ENCODE measurements around the gene SEPTIN1.
A peak's percentile ranks its signal among the peaks of the same experiment; 100 is the strongest.
"Not testable (repeated sequence)": the region's sequence is repeated elsewhere in the genome, so short reads cannot be mapped to it uniquely, and the experiment has no call there.

The SEPTIN1 gene

DNA sequence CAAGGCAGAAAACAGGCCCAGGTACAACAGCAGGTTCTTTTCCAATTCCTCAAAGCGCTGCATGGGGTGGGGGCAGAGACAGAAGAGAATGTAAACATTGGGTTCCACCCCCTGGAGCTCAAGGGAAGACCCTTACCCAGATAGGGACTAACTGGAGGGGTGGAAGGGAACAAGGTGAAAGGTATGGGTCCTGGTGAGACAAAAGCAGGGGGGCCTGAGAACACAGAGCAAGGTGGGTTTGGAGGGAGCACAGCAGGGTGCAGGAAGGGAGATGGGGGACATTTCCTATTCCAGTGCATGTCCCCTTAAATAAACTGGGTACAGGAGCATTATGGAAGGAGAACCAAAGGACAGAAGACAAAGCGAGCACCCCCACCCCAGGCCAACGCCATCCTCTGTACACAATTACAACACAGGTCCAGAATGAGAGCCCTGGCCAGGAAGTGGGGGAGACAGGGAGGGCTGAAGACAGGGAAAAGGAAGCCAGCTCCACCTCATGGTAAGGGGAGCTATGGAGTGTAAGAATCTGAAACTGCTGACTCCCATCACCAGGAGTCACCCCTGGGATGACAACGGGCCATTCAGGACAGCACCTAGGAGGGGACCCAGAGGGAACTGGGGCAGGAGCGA is 25.2 kb downstream of the SEPTIN1 start:
- DNase-seq = no peak

DNA sequence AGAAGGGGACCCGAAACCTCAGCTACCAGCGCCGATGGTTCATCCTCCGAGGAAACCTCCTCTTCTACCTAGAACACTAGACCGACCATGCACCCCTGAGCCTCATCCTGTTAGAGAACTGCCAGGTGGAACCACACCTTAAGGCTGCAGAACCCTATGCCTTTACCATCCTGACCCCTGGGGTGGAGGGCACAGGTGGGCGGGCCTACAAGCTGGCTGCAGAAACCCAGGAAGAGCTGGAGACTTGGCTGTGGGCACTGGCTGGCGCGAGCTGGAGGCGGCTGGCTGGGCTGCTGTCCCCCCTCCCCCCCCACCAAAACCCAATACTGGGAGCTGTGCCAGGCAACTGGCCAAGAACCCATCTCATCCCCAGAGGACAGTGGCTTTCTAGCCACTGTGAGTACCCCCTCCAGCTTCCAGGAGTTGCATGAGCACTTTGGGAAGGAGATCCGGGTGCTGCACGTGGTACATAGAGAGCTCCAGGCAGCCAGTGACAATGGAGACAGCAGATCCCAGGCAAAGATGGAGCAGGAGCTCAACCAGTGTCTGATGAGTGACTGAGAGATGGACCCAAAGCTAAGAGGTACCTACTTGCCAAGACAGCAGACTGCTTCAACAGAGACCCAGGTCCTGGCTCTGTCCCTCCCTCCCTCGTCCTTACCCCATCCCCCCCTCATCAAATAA is 25.8 kb downstream of the SEPTIN1 start:
- no peak for DNase-seq

DNA sequence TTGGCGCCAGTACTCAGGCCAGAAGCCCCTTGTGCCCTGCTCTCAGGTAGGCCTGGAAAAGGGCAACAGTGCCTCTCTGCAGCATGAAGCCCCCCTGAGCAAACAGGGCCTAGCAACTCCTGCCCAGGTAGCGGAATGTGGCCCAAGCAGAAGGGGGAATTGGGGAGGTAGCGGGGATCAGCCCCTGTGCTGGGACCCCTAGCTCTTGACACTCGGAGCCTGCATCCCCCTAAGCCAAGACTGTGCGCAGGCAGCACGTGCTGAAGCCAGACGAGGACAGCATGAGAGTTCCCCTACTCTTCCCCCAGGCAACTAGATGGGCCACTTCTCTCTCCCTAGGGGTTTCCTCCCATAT is 26.4 kb downstream of the SEPTIN1 start:
- no peak for DNase-seq

DNA sequence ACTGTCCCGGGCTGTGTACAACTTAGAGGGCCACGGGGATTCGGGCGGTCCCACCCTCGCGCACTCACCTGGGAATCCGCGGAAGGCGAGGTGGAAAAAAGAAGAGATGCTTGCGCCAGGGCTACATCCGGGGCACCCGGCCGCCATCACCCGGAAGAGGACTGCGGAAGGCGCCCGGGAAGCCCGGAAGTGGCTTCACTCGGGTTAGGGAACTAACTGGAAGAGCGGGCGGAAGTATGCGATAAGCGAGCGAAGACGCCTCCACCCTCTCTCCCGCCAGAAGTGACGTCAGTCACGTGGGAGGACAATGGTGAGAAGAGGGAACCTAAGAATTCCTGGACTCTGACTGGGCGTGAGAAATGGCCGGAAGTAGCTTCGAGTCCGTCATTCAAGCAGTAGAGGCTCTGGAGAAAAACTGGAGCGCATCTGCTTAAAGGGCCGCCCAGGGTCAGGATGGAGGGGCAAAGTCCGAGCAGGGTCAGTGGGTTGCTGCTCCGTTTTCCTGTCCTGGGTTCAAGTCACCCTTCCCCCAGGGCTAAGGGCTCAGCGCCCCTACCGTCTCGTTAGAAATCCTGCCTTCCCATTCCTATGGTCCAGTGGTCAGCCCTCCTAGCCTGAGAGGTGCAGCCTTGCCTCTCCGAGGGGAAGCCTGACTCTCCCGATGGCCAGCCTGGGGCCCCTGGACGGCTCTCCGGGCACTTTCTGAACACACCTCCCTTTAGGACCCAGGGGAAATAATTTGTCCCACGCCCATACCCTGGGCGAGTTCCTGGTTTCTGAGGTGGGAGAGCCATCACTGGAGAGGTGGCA is 27.0 kb downstream of the SEPTIN1 start, which contains the start of gene CD2BP2:
Gene CD2BP2, minus strand, starts transcription at position 165 of the 810 bp plus-strand sequence. CDS start 627 bp downstream, outside the sequence.
- DNase-seq = peak; percentile 99

DNA sequence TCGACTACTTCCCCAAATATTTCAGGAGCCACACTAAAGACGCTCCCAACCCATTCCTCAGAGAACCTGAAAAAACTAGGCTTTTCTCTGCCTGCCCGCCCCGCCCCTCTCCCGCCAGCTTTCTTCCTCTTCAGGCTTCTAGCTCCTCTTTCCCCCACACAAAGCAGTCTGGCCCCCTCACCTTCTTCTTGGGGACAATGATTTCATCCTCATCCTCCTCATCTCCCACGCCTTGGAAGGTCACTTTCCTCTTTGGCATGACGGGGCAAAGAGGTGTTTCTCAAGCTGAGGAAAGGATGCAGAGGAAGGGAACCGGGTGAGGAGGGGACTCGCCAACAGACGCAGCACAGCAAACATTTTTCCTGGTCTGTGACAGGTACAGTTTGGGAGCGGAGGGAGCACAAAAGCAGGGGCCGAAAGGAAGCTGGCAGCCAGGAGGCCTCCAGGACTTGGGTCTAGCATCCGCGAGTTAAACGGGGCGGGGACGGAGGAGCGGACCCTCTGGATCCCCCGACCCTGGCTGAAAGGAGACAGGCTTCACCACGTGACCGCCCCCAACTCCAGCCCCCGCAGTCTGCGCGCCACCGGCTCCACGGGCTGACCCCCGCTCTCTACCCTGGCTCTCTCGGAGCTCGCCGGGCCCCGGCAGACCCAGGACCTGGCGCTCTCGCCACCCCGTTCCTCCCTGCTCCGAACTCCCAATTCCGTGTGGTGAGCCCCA is 27.8 kb downstream of the SEPTIN1 start:
- DNase-seq = no peak

DNA sequence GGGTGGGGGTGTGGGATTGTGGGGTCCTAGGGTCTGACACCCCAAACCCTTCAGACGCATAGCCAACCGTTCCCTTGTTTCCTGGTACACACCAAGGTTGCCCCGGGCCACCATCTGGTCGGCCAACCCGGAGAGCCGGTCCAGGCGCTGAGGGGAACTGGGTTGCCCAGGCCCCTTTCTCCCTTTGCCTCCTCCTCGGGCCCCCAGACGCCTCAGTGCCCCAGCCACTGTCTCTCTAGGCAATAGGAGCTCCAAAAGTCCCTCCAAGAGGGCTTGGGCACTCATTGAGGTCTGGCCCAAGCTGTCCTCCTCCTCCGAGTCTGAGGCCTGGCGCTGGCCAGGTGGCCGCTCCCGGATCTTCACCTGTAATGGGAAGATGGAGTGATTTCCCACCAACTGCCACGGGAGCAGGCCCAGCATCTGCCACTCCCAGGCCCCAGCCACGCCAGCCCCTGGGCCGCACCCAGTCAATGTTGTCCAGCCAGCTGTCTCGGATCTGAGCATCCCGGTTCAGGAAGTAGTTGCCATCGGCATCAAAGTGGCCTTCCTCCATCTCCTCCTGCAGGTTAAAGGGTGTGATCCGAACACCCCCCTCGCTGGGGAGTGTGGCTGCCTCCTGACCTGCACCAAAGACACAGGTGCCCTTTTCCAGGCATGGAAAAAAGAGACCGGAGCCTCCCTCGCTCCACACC is 28.8 kb downstream of the SEPTIN1 start:
- no peak for DNase-seq

DNA sequence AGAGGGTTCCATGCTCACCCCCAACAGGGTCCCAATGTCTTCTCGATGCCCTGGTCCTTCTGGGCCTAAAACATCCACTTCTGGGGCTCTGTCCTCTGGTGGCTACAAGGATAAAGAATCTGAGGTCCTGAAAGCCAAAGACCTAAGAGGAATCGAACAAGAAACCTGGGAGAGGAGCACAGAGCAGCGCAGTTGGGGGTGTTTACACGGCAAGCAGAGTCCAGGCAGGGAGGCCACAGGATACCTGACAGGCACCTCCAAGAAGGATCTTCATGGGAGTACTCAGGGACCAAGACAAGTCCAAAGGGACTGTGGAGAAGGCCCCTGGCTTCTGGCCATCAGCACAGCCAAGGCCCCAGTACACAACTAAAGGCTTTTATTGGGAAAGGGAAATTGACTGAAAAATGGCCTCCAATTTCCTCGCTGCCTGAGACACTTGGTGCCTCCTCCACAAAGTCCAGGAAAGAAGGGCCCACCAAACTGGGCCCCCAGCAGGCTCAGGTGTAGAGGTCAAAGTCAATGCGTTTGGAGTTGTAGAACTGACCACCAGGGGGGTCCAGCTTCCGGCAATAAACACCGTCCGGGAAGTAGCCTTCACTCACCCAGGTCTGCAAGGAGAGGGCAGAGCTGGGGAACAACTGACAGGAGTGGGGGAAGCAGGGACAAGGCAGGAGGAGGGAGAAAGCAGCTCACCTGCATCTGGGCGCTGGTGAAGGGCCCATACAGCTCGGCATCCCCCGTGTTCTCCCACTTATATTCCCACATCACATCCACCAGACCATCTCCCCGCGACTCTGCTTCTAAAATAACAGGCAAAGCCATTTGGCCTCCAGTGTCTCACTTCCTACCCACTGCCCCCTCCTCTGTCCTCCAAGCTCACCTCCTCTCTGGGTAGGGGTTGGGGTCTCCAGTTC is 29.6 kb downstream of the SEPTIN1 start:
- DNase-seq = no peak

DNA sequence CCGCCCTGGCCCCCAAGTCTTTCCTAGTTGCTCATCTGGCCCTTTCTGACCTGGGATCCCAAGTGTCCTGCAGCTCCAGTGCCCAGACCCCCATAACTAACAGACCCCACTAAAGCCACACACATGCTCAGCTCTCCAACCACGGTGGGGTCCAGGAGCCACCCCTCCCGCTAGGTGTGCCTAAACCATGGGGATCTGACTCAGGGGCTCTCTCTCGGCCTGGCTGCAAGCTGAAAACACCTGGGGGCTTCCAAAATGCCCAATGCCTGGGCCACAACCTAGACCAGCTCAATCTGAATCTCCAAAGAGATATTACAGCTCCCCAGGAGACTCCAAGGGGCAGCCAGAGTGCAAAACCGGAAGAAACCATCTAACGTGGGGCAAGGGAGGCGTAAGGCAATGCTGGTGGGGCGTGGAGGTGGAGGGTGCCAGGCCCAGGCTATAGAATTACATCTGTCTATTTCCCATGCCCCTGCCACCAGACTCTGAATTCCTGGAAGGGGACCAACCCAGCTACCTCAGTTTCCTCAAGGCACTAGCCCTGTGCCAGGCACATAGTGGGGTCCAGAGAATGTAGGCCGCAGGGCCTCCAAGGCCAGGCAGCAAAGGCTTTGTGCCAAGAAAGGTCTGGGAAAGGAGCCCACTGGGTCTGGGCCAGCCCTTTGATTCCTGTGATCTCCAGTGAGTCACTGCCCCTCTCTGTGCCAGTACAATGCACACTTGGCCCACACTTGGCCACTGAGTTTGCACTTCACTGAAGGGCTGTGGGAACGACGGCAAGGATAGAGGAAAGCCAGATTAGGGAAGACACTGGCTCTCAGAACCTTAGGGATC is 30.6 kb downstream of the SEPTIN1 start:
- no peak for DNase-seq

DNA sequence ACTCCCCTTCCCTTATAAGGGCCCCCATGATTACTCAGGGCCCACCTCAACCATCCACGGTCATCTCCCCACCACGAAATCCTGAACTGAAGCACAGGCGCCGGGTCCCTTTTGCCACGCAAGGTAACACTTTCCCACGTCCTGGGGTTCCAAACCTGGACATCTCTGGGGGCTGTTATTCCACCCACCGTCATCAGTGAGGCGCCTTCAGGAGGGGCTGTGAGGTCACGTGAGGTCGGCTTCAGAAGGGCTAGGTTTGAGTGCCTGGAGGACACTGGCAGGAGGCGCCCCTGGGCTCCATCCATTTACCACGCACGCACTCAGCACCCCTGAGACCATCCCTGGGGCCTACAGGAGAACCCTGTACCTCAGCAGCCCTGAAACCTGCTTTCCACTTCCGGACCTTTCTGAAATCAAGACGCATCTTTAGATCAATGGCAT is 31.3 kb downstream of the SEPTIN1 start:
- DNase-seq = no peak

DNA sequence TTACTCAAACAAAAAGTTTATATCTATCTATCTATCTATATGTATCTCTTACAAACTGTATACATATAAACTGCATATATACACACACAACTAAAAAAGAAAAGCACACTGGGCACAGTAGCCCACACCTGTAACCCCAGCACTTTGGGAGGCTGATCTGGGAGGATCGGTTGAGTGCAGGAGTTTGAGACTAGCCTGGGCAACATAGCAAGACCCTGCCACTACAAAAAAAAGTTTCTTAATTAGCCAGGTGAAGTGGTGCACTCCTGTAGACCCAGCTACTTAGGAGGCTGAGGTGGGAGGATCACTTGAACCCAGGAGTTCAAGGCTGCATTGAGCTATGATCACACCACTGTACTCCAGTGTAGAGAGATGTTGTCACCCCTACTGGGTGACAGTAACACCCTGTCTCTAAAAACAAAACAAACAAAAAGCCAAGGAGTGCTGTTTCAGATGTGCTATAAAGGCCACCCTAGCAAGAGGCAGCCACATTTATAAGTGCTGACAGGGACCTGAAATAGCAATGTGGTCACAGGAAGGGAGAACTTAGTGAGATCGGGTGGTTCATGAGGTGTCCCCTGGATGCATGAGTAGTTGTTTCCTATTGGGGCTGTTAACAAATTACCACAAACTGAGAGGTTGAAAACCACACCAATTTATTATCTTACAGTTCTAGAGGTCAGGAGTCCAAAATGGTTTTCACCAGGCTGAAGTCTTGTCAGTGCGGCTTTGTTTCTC is 32.1 kb downstream of the SEPTIN1 start:
- DNase-seq = no peak

DNA sequence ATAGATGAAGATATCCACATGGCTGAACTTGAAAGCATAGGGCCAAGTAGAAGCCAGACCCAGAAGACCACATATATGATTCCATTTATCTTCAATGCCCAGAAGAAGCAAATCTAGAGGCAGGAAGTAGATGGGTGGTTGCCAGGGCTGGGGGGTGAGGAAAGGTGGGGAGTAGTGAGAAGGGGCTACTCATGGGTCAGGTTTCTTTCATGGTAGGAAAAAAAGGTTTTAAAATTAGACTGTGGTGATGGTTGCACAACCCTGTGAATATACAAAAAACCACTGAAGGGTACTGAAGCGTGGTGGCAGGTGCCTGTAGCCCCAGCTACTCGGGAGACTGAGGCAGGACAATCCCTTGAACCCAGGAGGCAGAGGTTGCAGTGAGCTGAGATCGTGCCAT is 32.7 kb downstream of the SEPTIN1 start:
- no peak for DNase-seq

DNA sequence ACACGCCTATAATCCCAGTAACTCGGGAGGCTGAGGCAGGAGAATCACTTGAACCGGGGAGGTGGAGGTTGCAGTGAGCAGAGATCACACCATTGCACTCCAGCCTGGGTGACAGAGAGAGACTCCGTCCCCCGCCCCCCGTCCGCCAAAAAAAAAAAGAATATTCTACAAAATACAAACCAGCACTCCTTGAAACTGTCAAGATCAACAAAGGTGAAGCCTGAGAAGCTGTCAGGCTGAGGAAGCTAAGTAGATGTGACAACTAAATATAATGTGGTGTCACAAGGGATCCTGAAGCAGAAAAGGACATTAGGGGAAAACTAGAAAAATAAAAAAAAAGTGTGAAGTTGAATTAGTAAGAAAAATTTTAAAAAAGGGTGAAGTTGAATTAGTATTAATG is 33.4 kb downstream of the SEPTIN1 start:
- no peak for DNase-seq

DNA sequence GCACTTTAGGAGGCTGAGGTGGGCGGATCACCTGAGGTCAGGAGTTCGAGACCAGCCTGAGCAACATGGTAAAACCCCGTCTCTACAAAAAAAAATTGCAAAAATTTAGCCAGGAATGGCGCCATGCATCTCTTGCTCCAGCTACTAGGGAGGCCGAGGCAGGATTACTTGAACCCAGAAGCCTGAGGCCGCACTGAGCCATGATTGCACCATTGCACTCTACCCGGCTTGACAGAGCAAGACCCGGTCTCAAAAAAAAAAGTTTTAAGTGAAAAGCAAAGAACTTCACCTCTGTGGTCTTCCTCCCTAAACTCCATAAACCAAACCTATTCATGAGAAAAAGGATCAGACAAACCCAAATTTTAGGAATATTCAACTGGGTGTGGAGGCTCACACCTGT is 34.2 kb downstream of the SEPTIN1 start:
- DNase-seq = no peak

DNA sequence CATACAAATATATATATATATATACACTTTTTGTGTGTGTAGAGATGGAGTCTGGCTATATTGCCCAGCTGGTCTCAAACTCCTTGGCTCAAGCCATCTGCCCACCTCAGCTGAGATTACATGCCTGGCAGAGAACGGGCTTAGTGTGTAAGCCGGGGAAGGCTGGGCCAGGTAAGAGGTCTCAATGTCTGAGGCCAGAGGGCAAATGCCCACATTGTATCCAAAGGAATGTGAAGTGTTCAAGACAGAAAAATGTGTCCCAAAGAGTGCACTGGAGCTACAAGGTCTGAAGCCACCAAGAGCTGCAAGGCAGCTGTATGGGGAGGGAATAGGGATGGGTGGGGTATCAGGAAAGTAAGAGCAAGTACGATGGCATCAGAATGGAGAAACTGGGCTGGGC is 36.1 kb downstream of the SEPTIN1 start:
- DNase-seq = no peak

DNA sequence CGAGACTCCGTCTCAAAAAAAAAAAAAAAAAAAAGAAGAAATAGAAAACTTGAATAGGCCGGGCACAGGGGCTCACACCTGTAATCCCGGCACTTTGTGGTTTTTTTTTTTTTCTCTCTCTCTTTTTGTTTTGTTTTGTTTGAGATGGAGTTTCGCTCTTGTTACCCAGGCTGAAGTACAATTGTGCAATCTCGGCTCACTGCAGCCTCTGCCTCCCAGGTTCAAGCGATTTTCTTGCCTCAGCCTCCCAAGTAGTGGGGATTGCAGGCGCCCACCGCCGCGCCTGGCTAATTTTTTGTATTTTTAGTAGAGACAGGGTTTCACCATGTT is 38.9 kb downstream of the SEPTIN1 start:
- DNase-seq = not testable (repeated sequence)

DNA sequence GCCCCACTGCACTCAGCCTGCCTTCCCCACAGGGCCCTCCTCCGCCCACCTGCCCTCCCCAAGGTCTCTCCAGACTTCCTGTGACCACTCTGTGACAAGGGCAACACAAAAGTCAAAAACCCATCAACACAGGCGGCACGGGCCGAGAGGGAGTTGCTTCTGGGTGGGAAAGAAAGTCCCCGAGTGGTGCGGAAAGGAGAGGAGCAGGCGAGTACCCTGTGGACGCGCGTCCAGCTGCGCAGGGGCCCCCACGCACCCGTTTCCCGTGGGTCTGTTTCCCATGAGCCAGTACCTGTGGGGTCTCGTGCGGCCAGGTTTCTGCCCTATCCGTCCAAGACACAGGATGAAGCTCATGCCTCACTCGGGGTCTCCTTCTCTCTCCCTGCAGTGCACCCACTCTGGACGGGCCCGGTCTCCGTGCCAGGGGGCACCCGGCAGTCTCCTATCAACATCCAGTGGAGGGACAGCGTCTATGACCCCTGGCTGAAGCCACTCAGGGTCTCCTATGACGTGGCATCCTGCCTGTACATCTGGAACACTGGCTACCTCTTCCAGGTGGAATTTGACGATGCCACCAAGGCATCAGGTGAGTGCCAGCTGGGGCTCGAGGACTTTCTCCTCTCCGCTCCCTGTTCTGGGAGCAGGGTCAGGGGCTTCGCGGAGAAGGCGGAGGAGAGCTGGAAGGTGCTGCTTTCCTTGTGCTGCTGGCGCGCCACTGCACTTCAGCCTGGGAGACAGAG is 39.4 kb downstream of the SEPTIN1 start:
- DNase-seq = no peak

DNA sequence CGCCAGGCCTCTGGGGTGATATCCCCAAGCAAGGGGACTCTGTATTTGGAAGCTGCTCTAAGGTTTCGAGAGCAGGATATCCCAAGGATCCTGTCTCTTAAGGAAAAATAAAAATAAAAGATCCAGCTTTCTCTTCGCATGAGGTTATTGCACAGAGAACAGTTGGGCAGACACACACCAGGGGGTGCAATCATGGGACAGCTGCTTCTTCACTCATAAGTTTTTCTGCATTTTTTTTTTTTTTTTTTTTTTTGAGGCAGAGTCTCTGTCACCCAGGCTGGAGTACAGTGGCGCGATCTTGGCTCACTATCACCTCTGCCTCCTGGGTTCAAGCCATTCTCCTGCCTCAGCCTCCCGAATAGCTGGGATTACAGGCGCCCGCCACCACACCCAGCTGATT is 40.4 kb downstream of the SEPTIN1 start:
- not testable (repeated sequence) for DNase-seq

DNA sequence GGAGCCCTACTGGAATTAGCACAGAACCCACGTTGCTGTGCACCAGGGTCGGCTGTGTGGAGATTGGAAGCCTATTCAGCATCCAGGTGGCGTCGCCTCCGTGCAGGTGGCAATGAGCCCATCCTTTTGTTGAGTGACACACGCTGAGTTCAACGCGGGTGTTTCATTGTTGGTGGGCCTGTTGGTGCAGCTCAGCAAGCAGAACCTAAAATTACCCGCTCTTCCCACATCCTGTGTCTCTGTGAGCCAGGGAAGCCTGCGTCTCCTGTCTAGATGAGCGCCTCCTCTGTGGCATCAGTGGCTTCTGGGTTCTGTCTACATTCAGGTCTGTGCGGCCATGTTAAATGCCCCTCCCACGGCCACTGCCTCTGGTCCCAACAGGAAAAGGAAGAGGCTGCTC is 41.7 kb downstream of the SEPTIN1 start:
- DNase-seq = no peak

DNA sequence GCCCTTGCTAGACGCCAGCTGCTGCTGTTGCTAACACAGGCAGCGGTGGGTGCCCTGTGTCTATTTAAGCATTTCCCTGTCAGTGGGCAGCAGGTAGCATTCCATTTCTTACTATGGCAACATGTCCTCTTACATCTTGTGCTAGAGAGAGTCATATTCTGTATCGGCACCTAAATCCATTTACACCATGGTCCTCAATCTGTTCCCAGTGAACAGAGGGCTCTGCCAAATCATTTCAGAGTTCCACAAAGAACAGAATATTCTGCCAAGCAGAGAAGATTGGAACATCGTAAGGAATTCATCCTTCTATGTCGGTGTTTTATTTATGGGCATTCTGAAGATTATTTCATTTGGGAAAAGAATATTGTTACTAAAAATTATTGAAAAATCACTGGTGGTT is 43.6 kb downstream of the SEPTIN1 start:
- DNase-seq = not testable (repeated sequence)

All from eye (tissue), 1 donor.